Activated CD8-positive, alpha-beta T cell treated with anti-CD3 and anti-CD28 coated beads for 36 hours (primary cell): ENCODE measurements around the gene PTPRH. TPM values are rescaled to one million over a fixed set of nuclear protein-coding genes. Genes with fewer than 3 reads are reported as not detected.

Experiments used
- ATAC-seq: fragments of 200-7000 bp; cut with Tn5 transposase; one replicate; pipeline ENCODE4 v1.10.0; 2021; ENCODE audit warnings: mild to moderate bottlenecking, moderate library complexity
- CTCF ChIA-PET: fragments of 350-600 bp; sonication (Branson Sonifier 250); formaldehyde crosslinking; loops from one replicate; lab custom pipeline; 2021; ENCODE audit warnings: antibody characterized with exemption; lab: Charles Lee
- POLR2A ChIA-PET: fragments of 350-600 bp; sonication (Branson Sonifier 250); formaldehyde crosslinking; loops from one replicate; lab custom pipeline; 2021; ENCODE audit warnings: antibody characterized with exemption; lab: Charles Lee
- DNase-seq: peaks from one replicate; pipeline ENCODE4 v3.0.0-alpha.2; 2020
- H3K27ac Mint-ChIP-seq: one replicate; pipeline ENCODE4 v1.8.0; 2021; ENCODE audit warnings: mild to moderate bottlenecking, mixed read lengths
- H3K27me3 Mint-ChIP-seq: one replicate; pipeline ENCODE4 v1.8.0; 2021; ENCODE audit warnings: mixed read lengths
- H3K36me3 Mint-ChIP-seq: one replicate; pipeline ENCODE4 v1.8.0; 2021; ENCODE audit warnings: low read depth, mixed read lengths
- H3K4me1 Mint-ChIP-seq: one replicate; pipeline ENCODE4 v1.8.0; 2021; ENCODE audit warnings: low read depth, mixed read lengths
- H3K4me3 Mint-ChIP-seq: one replicate; pipeline ENCODE4 v1.8.0; 2021; ENCODE audit warnings: mild to moderate bottlenecking, moderate library complexity, mixed read lengths
- H3K9me3 Mint-ChIP-seq: one replicate; pipeline ENCODE4 v1.8.0; 2021; ENCODE audit warnings: mixed read lengths
- intact Hi-C: fragments of 100-400 bp; cut with micrococcal nuclease; formaldehyde crosslinking; loops from one replicate; pipeline ENCODE4 v1.10.0; 2022
- total RNA-seq, 2 experiments: library from RNA; stranded (reverse); gene quantifications; one replicate each; pipeline ENCODE4 v1.2.3, GENCODE V29; 2021
- TF ChIP-seq, protein P1 (sequence below): fragments of 200-600 bp; IDR thresholded peaks from one replicate; pipeline ENCODE4 v1.8.0; 2022; ENCODE audit warnings: antibody characterized with exemption, mild to moderate bottlenecking

Gene PTPRH
- total RNA-seq, 2 experiments from 2014 or later: not detected

DNA sequence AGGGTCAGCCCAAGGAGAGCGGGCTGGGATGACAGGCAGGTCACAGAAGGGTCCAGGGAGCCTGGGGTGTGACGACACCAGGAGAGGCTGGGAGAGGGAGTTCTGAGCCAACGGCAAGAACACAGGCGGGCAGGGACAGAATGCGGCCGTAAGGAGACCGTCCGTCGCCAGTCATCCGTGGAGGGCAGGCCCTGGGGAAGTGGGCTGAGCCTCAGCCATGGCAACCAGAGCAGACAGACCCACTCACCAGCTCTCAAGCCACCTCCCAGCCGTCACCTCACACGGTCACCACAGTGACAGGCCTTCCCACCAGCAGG lies 22.9 kb upstream of the PTPRH start:
- no peak overlapping the region for H3K27ac Mint-ChIP-seq
- TF ChIP-seq, protein P1, sequence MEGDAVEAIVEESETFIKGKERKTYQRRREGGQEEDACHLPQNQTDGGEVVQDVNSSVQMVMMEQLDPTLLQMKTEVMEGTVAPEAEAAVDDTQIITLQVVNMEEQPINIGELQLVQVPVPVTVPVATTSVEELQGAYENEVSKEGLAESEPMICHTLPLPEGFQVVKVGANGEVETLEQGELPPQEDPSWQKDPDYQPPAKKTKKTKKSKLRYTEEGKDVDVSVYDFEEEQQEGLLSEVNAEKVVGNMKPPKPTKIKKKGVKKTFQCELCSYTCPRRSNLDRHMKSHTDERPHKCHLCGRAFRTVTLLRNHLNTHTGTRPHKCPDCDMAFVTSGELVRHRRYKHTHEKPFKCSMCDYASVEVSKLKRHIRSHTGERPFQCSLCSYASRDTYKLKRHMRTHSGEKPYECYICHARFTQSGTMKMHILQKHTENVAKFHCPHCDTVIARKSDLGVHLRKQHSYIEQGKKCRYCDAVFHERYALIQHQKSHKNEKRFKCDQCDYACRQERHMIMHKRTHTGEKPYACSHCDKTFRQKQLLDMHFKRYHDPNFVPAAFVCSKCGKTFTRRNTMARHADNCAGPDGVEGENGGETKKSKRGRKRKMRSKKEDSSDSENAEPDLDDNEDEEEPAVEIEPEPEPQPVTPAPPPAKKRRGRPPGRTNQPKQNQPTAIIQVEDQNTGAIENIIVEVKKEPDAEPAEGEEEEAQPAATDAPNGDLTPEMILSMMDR: no peak
- H3K9me3 Mint-ChIP-seq: no peaks in the 10 kb centered on the region
- POLR2A ChIA-PET: interaction anchor here (0.7 kb wide), 1 partner anchor 18 kb away, joined by 3 read pairs; no protein-coding TSS in a partner anchor
- no peaks in the 10 kb centered on the region for H3K4me1 Mint-ChIP-seq
- intact Hi-C loops: no loop called here
- DNase-seq: no peak
- peaks cover 53% of the 10 kb centered on the region for H3K36me3 Mint-ChIP-seq
- H3K4me3 Mint-ChIP-seq: no peak overlapping the region
- ATAC-seq: no peak
- no peaks in the 10 kb centered on the region for H3K27me3 Mint-ChIP-seq
- CTCF ChIA-PET: no interaction called here

DNA sequence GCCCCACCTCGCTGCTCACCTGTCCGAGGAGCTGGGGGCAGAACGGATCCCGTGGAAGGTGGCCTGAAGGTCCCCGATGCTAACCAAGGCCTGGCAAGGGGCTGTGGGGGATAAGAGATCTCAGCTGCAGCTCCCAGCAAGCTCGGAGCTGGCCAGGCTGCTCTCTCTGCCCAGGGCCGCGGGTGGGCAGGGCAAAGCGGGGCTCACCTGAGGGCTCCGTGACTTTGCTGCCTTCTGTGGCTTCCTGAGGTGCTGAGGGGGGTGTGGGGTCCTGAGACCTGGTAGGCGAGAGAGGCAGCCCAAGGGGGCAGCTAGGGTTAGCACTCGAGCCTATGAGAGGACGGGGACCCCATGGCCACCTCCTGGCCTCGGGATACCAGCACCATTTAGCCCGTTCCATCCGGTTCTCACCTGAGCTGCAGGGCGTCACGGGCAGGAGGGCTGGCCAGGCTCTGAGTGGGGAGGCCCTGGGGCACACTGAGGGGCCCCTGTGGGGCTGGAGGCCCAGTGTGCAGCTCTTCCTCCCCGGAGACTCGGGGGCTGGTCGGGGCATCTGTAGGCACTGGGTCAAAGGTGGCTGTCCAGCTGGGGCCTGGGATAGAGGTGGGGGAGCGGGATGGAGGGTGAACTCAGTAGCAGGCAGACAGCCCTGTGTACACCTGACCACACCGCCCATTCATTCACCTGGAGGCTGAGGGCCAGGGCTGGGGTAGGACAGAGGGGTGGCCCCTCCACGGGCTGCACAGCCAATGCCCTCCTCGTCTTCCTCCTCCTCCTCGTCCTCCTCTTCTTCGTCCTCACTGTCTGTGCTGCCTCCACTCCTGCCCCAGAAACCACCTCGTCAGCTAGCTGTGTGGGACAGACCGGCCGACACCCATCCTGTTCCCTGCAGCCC lies 22.3 kb upstream of the PTPRH start:
- H3K4me1 Mint-ChIP-seq: no peaks in the 10 kb centered on the region
- no peak for DNase-seq
- no peak overlapping the region for H3K4me3 Mint-ChIP-seq
- H3K9me3 Mint-ChIP-seq: no peaks in the 10 kb centered on the region
- intact Hi-C loops: no loop called here
- no peak for ATAC-seq
- peaks cover 49% of the 10 kb centered on the region for H3K36me3 Mint-ChIP-seq
- ChIA-PET CTCF (no interaction called here), POLR2A (no interaction called here)
- no peaks in the 10 kb centered on the region for H3K27me3 Mint-ChIP-seq
- no peak overlapping the region for H3K27ac Mint-ChIP-seq
- TF ChIP-seq, protein P1: no peak

DNA sequence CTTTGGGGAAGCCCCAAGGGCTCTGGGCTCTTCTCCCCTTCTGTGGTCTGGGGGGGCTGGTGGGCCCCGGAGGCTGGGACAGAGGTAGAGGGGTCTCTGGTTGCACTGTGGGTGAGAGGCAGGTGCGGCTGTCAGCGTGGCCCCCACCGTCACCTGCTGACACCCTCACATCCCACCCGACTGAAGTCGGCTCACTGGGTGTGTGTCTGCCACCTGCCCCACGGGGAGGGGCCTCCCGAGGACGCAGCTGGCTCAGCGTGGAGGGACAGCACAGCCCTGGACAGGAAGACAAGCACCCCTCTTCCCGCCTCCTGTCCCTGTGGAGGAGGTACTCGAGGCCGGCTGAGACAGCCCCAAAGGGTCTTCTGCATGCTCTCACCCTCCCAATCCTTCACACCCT lies 21.5 kb upstream of the PTPRH start:
- intact Hi-C loops: no loop called here
- no peak for ATAC-seq

DNA sequence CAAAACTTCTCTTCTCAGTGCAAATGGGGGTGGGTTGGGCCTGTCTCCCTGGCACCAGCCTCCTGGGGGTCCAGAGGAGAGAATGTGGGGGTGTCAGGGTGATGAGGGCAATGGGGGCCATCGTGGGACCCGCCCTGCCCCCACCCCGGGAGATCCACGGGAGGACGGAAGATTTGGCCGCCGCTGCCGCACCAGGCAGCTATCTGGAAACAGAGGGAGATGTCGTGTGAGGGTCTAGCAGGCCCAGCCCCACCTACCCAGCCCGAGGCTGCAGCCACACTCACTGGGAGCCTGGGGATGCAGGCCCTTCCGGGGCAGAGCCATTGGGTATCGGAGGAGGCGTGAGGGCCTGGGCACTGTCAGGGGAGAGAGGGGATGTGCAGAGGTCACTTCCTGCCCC lies 21.0 kb upstream of the PTPRH start:
- intact Hi-C loops: no loop called here
- H3K36me3 Mint-ChIP-seq: peaks cover 45% of the 10 kb centered on the region
- no peaks in the 10 kb centered on the region for H3K27me3 Mint-ChIP-seq
- DNase-seq: no peak
- H3K27ac Mint-ChIP-seq: no peak overlapping the region
- TF ChIP-seq, protein P1: no peak
- H3K9me3 Mint-ChIP-seq: no peaks in the 10 kb centered on the region
- H3K4me3 Mint-ChIP-seq: no peak overlapping the region
- ChIA-PET POLR2A (no interaction called here), CTCF (no interaction called here)
- no peaks in the 10 kb centered on the region for H3K4me1 Mint-ChIP-seq
- no peak for ATAC-seq

More for the DNA sequence above, 21.5 kb upstream of the PTPRH start:
- Mint-ChIP-seq H3K27ac (no peak overlapping the region), H3K9me3 (no peaks in the 10 kb centered on the region), H3K36me3 (peaks cover 43% of the 10 kb centered on the region), H3K4me1 (no peaks in the 10 kb centered on the region), H3K4me3 (no peak overlapping the region), H3K27me3 (no peaks in the 10 kb centered on the region)
- ChIA-PET POLR2A (no interaction called here), CTCF (no interaction called here)
- TF ChIP-seq, protein P1: no peak
- no peak for DNase-seq

DNA sequence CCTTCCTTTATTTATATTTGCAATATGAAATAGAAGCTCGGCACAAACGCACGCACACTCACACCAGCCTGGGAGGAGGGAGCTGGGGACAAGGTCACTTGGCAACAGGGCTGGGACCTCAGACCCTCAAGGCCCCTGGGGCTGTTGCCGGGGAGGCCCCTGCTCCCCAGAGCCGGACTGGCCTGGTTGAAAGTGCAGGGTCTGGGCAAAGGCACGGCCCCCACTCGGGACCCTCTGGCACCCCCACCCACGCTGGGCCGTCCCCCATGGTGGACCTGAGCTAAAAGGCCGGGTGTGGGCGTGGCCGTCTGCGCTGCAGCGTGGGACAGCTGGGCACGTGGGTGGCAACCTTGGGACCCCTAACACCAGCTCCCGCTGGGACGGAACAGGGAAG lies 20.5 kb upstream of the PTPRH start:
- Mint-ChIP-seq H3K27ac (no peak overlapping the region), H3K9me3 (no peaks in the 10 kb centered on the region), H3K27me3 (no peaks in the 10 kb centered on the region), H3K4me1 (no peaks in the 10 kb centered on the region), H3K36me3 (peaks cover 40% of the 10 kb centered on the region), H3K4me3 (no peak overlapping the region)
- DNase-seq (no peak), ATAC-seq (no peak)
- ChIA-PET POLR2A (no interaction called here), CTCF (no interaction called here)
- TF ChIP-seq, protein P1: no peak
- intact Hi-C loops: no loop called here
